ENCODE measurements around the gene CLCN2.

The CLCN2 gene

DNA sequence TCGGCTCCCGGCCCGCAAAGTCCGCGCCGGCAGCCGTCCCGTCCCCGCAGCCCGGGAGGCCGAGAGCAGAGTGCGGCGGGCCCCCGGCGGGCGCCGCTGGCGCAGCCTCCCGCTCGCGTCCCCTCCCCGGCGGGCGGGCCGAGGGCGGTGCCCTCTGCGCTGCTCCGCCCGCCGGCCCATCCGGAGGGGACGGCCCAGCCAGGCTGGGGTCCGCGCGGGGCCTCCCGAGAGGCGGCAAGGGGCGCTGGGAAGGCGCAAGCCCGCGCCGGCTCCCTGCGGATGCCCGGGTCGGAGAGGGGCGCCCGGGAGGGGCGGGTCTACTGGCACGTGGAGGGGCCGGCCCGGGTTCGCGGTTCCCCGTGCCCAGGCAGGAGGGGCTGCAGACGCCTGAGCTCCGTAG is at the start of gene CLCN2, which contains the start of gene POLR2H:
Gene CLCN2, minus strand, starts transcription at position 74 of the 400 bp plus-strand sequence. CDS start 126 bp downstream, outside the sequence.
Gene POLR2H, plus strand, starts transcription at position 179 of the 400 bp plus-strand sequence. CDS start 1,783 bp downstream, outside the sequence.
- TF ChIP-seq GATA2 (IDR thresholded peaks at IDR 0.05; ENCODE audit: low read depth, low read length) (no peak), GATA3 (IDR thresholded peaks at IDR 0.05; ENCODE audit: low read depth, low read length) (no peak)

- TF ChIP-seq GATA3 (IDR thresholded peaks at IDR 0.05; ENCODE audit: low read depth, low read length), result no peak
- no peak for TF ChIP-seq GATA2 (IDR thresholded peaks at IDR 0.05; ENCODE audit: low read depth, low read length)
Observed at GRCh38 chr3:184409946-184410500, 48.6 kb upstream of the CLCN2 start.

GRCh38 chr3:184409331-184409926 is 48.0 kb upstream of the CLCN2 start:
- TF ChIP-seq GATA3 (IDR thresholded peaks at IDR 0.05; ENCODE audit: low read depth, low read length) (no peak), GATA2 (IDR thresholded peaks at IDR 0.05; ENCODE audit: low read depth, low read length) (no peak)

GRCh38 chr3:184405075-184406030 is 43.9 kb upstream of the CLCN2 start:
- TF ChIP-seq GATA2 (IDR thresholded peaks at IDR 0.05; ENCODE audit: low read depth, low read length) (no peak), GATA3 (IDR thresholded peaks at IDR 0.05; ENCODE audit: low read depth, low read length) (no peak)

- TF ChIP-seq GATA3 (IDR thresholded peaks at IDR 0.05; ENCODE audit: low read depth, low read length) (no peak), GATA2 (IDR thresholded peaks at IDR 0.05; ENCODE audit: low read depth, low read length) (no peak)
Observed at GRCh38 chr3:184399410-184399809, 38.0 kb upstream of the CLCN2 start.

DNA sequence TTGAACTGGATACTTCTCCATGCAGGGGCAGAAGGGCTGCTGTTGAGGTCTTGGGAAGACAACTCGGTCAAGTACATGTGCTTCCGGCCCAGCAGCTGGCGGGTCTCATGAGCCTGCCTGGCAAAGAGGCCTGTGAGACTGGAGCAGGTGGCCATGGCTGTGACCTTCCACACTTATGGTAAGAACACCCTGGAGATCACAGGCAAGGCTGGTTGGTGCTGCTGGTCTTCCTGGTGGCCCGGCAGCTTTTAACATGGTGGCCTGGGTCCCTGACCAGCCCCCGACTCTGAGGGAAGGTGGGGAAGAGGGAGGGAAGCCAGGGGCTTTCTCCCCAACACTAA is 33.9 kb upstream of the CLCN2 start:
- no peak for TF ChIP-seq GATA2 (IDR thresholded peaks at IDR 0.05; ENCODE audit: low read depth, low read length)
- TF ChIP-seq GATA3 (IDR thresholded peaks at IDR 0.05; ENCODE audit: low read depth, low read length), result no peak

DNA sequence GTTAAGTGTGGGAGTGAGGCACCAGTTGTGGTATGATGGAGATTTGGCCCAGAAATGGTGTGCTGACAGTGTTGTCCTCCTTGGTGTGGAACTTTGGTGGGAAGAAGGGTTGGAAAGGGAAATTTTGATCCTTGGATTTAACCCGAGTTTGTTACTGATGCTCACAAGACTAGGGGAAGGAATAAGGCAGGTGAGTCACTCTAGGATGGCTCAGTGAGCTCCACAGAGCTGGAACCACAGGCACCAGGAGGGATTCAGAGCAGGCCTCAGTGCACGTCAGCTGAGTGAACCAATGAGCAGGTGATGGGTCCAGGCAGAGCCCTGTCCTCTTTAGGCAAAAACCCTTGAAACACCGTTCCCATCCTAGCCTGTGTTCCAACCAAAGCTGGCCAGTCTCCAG is 29.9 kb upstream of the CLCN2 start:
- no peak for TF ChIP-seq GATA2 (IDR thresholded peaks at IDR 0.05; ENCODE audit: low read depth, low read length)
- TF ChIP-seq GATA3 (IDR thresholded peaks at IDR 0.05; ENCODE audit: low read depth, low read length), result no peak

DNA sequence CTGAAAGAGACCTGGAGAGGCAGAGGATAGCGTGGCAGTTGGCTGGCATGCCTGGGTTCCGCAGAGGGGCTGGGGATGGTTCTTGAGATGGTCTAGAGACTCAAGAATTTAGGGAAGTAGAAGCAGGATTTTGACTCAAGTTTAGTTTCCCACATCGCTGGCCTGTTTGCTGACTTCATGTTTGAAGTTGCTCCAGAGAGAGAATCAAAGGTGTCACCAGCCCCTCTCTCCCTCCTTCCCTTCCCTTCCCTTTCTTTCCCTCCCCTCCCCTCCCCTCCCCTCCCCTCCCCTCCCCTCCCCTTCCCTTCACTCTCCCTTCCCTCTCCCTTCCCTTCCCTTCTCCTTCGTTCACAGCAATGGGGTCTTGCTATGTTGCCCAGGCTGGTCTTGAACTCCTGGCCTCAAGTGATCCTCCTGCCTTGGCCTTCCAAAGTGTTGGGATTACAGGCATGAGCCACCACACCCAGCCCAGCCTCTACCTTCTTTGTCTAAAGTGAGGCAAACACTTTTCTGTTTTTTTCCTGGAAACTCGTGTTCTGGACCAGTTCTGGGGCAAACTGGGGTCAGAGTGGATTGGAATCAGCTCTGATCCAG is 28.6 kb upstream of the CLCN2 start:
- TF ChIP-seq GATA3 (IDR thresholded peaks at IDR 0.05; ENCODE audit: low read depth, low read length) (no peak), GATA2 (IDR thresholded peaks at IDR 0.05; ENCODE audit: low read depth, low read length) (no peak)

DNA sequence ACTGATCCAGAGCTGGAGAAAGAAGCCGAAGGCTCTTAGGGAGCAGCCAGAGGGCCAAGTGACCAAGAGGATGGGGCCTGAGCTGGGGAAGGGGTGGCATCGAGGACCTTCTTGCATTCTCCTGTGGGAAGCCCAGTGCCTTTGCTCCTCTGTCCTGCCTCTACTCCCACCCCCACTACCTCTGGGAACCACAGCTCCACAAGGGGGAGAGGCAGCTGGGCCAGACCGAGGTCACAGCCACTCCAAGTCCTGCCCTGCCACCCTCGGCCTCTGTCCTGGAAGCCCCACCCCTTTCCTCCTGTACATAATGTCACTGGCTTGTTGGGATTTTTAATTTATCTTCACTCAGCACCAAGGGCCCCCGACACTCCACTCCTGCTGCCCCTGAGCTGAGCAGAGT is 28.0 kb upstream of the CLCN2 start:
- TF ChIP-seq GATA2 (IDR thresholded peaks at IDR 0.05; ENCODE audit: low read depth, low read length) (no peak), GATA3 (IDR thresholded peaks at IDR 0.05; ENCODE audit: low read depth, low read length) (no peak)

GRCh38 chr3:184388936-184389230 is 27.5 kb upstream of the CLCN2 start:
- TF ChIP-seq GATA2 (IDR thresholded peaks at IDR 0.05; ENCODE audit: low read depth, low read length) (no peak), GATA3 (IDR thresholded peaks at IDR 0.05; ENCODE audit: low read depth, low read length) (no peak)

GRCh38 chr3:184388164-184388935 is 26.9 kb upstream of the CLCN2 start:
- TF ChIP-seq GATA2 (IDR thresholded peaks at IDR 0.05; ENCODE audit: low read depth, low read length), result no peak
- no peak for TF ChIP-seq GATA3 (IDR thresholded peaks at IDR 0.05; ENCODE audit: low read depth, low read length)

DNA sequence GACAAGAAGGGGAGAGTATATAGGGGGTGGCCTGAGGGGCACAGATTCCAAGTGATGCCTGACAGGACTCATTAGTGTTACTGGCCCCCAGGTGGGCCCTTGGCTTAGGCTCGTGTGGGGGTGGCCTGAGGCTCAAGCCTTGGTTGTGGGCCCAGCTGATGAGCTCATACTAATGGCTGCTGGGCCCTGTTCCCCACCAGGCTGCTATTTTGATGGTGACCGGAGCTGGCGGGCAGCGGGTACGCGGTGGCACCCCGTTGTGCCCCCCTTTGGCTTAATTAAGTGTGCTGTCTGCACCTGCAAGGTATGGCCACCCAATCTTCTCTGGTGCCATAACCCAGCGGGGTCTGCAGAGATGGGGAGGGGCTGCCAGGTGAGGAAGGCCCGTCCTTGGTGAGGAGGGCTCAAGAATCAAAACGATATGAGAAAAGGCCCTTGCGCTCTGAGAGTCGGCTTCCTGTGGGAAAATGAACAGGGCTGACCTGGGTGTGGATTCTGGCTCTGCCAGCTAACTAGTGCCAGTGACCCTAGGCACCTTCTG is 25.8 kb upstream of the CLCN2 start:
- TF ChIP-seq GATA3 (IDR thresholded peaks at IDR 0.05; ENCODE audit: low read depth, low read length) (no peak), GATA2 (IDR thresholded peaks at IDR 0.05; ENCODE audit: low read depth, low read length) (no peak)

GRCh38 chr3:184386047-184386806 is 24.8 kb upstream of the CLCN2 start:
- TF ChIP-seq GATA2 (IDR thresholded peaks at IDR 0.05; ENCODE audit: low read depth, low read length), result no peak
- TF ChIP-seq GATA3 (IDR thresholded peaks at IDR 0.05; ENCODE audit: low read depth, low read length), result no peak
